ENCODE data around the gene RAB8A. TPM values are rescaled to one million over a fixed set of nuclear protein-coding genes. Genes with fewer than 3 reads are reported as not detected.
"Not testable (repeated sequence)": the region's sequence is repeated elsewhere in the genome, so short reads cannot be mapped to it uniquely, and the experiment has no call there.

Gene RAB8A
- total and polyA plus RNA-seq, 2 experiments from 2014 or later, result 53.1 to 59.5 TPM

GRCh38 chr19:16085115-16085514 lies 26.6 kb upstream of the RAB8A start:
- H3K27me3 ChIP-seq (ENCODE audit: insufficient read depth), result no peaks in the 10 kb centered on the region
- H3K36me3 ChIP-seq (ENCODE audit: insufficient read depth), result peaks cover 81% of the 10 kb centered on the region
- H3K9me2 ChIP-seq (ENCODE audit: insufficient read depth), result no peaks in the 10 kb centered on the region
- no peaks in the 10 kb centered on the region for H3K4me1 ChIP-seq (ENCODE audit: insufficient read depth)
- H2AFZ ChIP-seq, result no peak overlapping the region
- peaks cover 25% of the 10 kb centered on the region for H4K20me1 ChIP-seq (replicated peaks; ENCODE audit: insufficient read depth)
- TF ChIP-seq REST (IDR thresholded peaks at IDR 0.05; ENCODE audit: unreplicated experiment), result no peak
- no peak for TF ChIP-seq CREB1 (CRISPR knock-in tag; IDR thresholded peaks at IDR 0.05; ENCODE audit: low read depth)
- TF ChIP-seq EZH2phosphoT487 (IDR thresholded peaks at IDR 0.05; ENCODE audit: unreplicated experiment), result no peak
- no peak for TF ChIP-seq POLR2AphosphoS5 (IDR thresholded peaks at IDR 0.05; ENCODE audit: low read depth)
- TF ChIP-seq ZNF462 (CRISPR knock-in tag; IDR thresholded peaks at IDR 0.05), result no peak
- TF ChIP-seq EZH2 (IDR thresholded peaks at IDR 0.05; ENCODE audit: low read depth, unreplicated experiment), result no peak
- TF ChIP-seq NANOG (IDR thresholded peaks at IDR 0.05; ENCODE audit: borderline replicate concordance), result no peak
- no peak for TF ChIP-seq CTCF (conservative IDR thresholded peaks at IDR 0.05; ENCODE audit: low read depth in 2 of 2)
- no peak overlapping the region for H3K27ac ChIP-seq (ENCODE audit: low read depth)
- H3K79me2 ChIP-seq (replicated peaks; ENCODE audit: insufficient read depth), result peaks cover 48% of the 10 kb centered on the region
- Mint-ChIP-seq H3K4me1 (peaks cover 3% of the 10 kb centered on the region; the same call in 1 of the 3 replicates), H3K27ac (no peak overlapping the region), H3K27me3 (ENCODE audit: insufficient read depth, low read depth, poor library complexity) (peaks cover 21% of the 10 kb centered on the region), H3K4me3 (no peak overlapping the region), H3K36me3 (ENCODE audit: low read depth) (peaks cover 97% of the 10 kb centered on the region), H3K9me3 (no peaks in the 10 kb centered on the region; the same call in 2 of the 3 replicates)
- H3K4me3 ChIP-seq, result no peak overlapping the region
- DNase-seq (ENCODE audit: low spot score) (no peak), ATAC-seq (no peak)
- 0 out of 2 replicates have a peak, but pooled peaks cover 3% of the 10 kb centered on the region for H3F3A ChIP-seq (replicated peaks; ENCODE audit: low read depth)
- H3K4me2 ChIP-seq, result no peak overlapping the region

GRCh38 chr19:16087404-16087803 lies 24.3 kb upstream of the RAB8A start:
- H3K36me3 Mint-ChIP-seq (ENCODE audit: low read depth), result peaks cover 97% of the 10 kb centered on the region
- ATAC-seq, result not testable (repeated sequence)

More at GRCh38 chr19:16087404-16087803, 24.3 kb upstream of the RAB8A start:
- not testable (repeated sequence) for H3K4me3 ChIP-seq; H3K9me3 Mint-ChIP-seq; H2AFZ ChIP-seq; H3K27me3 ChIP-seq (ENCODE audit: insufficient read depth); H3K9me2 ChIP-seq (ENCODE audit: insufficient read depth); H3K4me3 Mint-ChIP-seq; H3K27ac Mint-ChIP-seq; H3K27ac ChIP-seq (ENCODE audit: low read depth); DNase-seq (ENCODE audit: low spot score); H3K4me2 ChIP-seq; H3K4me1 ChIP-seq (ENCODE audit: insufficient read depth); H3K4me1 Mint-ChIP-seq; H3F3A ChIP-seq (replicated peaks; ENCODE audit: low read depth)
- peaks cover 13% of the 10 kb centered on the region for H3K27me3 Mint-ChIP-seq (ENCODE audit: insufficient read depth, low read depth, poor library complexity)
- H3K36me3 ChIP-seq (ENCODE audit: insufficient read depth), result peaks cover 89% of the 10 kb centered on the region
- peaks cover 23% of the 10 kb centered on the region for H4K20me1 ChIP-seq (replicated peaks; ENCODE audit: insufficient read depth)
- peaks cover 27% of the 10 kb centered on the region for H3K79me2 ChIP-seq (replicated peaks; ENCODE audit: insufficient read depth)

All from GM23338 (cell line).